Hepatocyte (in vitro differentiated cells): ENCODE measurements around the gene ENOX1. TPM values are rescaled to one million over a fixed set of nuclear protein-coding genes. Genes with fewer than 3 reads are reported as not detected.

Source experiments
- DNase-seq: peaks from one replicate; pipeline ENCODE4 v3.0.0-alpha.2; 2016; ENCODE audit warnings: low spot score
- H2AFZ ChIP-seq: fragments of 200-600 bp; sonication (generic); 2 replicates; pipeline ENCODE4 v1.6.0; 2016; ENCODE audit warnings: antibody characterized with exemption, mild to moderate bottlenecking
- H3K27ac ChIP-seq: fragments of 200-600 bp; sonication (generic); 2 replicates; pipeline ENCODE4 v1.5.1; 2016; ENCODE audit warnings: mild to moderate bottlenecking
- H3K27me3 ChIP-seq: fragments of 200-600 bp; sonication (generic); 2 replicates; pipeline ENCODE4 v1.6.1; 2016
- H3K36me3 ChIP-seq: fragments of 200-600 bp; sonication (generic); replicated peaks from 2 replicates; pipeline ENCODE4 v1.5.1; 2016; ENCODE audit warnings: low read depth; ENCODE audit not compliant: insufficient read depth
- H3K4me1 ChIP-seq: fragments of 200-600 bp; sonication (generic); 2 replicates; pipeline ENCODE4 v1.5.1; 2016; ENCODE audit warnings: mild to moderate bottlenecking, moderate library complexity; ENCODE audit not compliant: insufficient read depth
- H3K4me2 ChIP-seq: fragments of 200-600 bp; sonication (generic); 2 replicates; pipeline ENCODE4 v1.6.0; 2016
- H3K4me3 ChIP-seq: fragments of 200-600 bp; sonication (generic); 2 replicates; pipeline ENCODE4 v1.5.1; 2016; ENCODE audit warnings: mild to moderate bottlenecking
- H3K79me2 ChIP-seq: fragments of 200-600 bp; sonication (generic); 2 replicates; pipeline ENCODE4 v1.6.0; 2017; ENCODE audit warnings: mild to moderate bottlenecking
- H3K9me2 ChIP-seq: fragments of 200-600 bp; sonication (generic); replicated peaks from 2 replicates; pipeline ENCODE4 v1.6.0; 2017; ENCODE audit warnings: mild to moderate bottlenecking; ENCODE audit not compliant: insufficient read depth
- H3K9me3 ChIP-seq: fragments of 200-600 bp; sonication (generic); 2 replicates; pipeline ENCODE4 v1.5.1; 2016; ENCODE audit warnings: low read depth, mild to moderate bottlenecking
- H4K20me1 ChIP-seq: fragments of 200-600 bp; sonication (generic); 2 replicates; pipeline ENCODE4 v1.6.0; 2016; ENCODE audit warnings: mild to moderate bottlenecking; ENCODE audit not compliant: insufficient read depth, poor library complexity, severe bottlenecking
- EZH2 ChIP-seq: fragments of 200-600 bp; sonication (generic); IDR thresholded peaks from 2 replicates; pipeline ENCODE4 v1.6.1; 2016; ENCODE audit warnings: antibody characterized with exemption, mild to moderate bottlenecking, borderline replicate concordance
- EZH2phosphoT487 ChIP-seq: fragments of 200-600 bp; sonication (generic); IDR thresholded peaks from one replicate; pipeline ENCODE4 v1.6.1; 2018; ENCODE audit warnings: antibody characterized with exemption, mild to moderate bottlenecking, low read depth, moderate library complexity; ENCODE audit not compliant: unreplicated experiment, severe bottlenecking
- WGBS: methylation state at CpG from one replicate; pipeline ENCODE4 v1.1.6; 2016; ENCODE audit warnings: low lambda C conversion rate; ENCODE audit errors: missing lambda C conversion rate; 5-methylcytosine and 5-hydroxymethylcytosine counted together
- polyA plus RNA-seq: library from polyadenylated mRNA; unstranded; fragments of >200 nt; fragmentation: Nextera tagmentation; extraction: Ambion mirVana; gene quantifications from 2 replicates; pipeline ENCODE4 v1.2.1, GENCODE V29; 2016
- total RNA-seq: library from RNA; depleted of rRNA; stranded (reverse); fragments of >200 nt; gene quantifications from 2 replicates; pipeline ENCODE4 v1.2.3, GENCODE V29; 2014
- TF ChIP-seq, protein P1 (sequence below): fragments of 200-600 bp; sonication (generic); IDR thresholded peaks from 2 replicates; pipeline ENCODE4 v1.5.1; 2016; ENCODE audit warnings: antibody characterized with exemption, mild to moderate bottlenecking; ENCODE audit not compliant: poor library complexity

ENOX1 gene
- total and polyA plus RNA-seq, 2 experiments from 2014 or later: 2.4 to 4.0 TPM

DNA sequence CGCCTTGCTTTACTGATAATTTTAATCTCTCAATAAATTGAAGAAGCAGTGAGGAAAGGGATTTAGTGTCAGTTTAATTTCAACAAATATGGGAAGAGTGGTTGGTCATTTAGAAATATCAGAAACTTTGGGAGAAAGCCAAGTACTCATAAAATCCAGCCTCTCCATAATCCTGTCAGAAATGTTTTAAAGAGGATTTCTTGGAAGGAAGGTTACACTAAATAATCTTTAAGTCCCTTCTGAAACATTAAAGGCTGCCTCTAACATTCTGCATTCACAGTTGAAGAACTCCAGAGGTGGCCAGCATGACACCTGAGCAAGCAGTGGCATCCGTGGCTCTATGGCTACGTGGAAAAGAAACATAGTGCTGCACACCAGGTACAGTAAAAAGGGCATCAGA, 378.5 kb downstream of the ENOX1 start:
- Histone ChIP-seq H3K27ac (no peak overlapping the region), H3K79me2 (no peaks in the 10 kb centered on the region), H3K9me2 (no peaks in the 10 kb centered on the region), H3K4me2 (no peak overlapping the region), H2AFZ (no peak overlapping the region), H3K4me1 (no peaks in the 10 kb centered on the region), H3K4me3 (no peak overlapping the region), H3K36me3 (no peaks in the 10 kb centered on the region), H4K20me1 (no peaks in the 10 kb centered on the region), H3K9me3 (no peaks in the 10 kb centered on the region), H3K27me3 (no peaks in the 10 kb centered on the region)
- TF ChIP-seq EZH2 (no peak), EZH2phosphoT487 (no peak)
- WGBS: 48% methylated on average over 3 of the region's 3 CpGs
- no peak for DNase-seq

DNA sequence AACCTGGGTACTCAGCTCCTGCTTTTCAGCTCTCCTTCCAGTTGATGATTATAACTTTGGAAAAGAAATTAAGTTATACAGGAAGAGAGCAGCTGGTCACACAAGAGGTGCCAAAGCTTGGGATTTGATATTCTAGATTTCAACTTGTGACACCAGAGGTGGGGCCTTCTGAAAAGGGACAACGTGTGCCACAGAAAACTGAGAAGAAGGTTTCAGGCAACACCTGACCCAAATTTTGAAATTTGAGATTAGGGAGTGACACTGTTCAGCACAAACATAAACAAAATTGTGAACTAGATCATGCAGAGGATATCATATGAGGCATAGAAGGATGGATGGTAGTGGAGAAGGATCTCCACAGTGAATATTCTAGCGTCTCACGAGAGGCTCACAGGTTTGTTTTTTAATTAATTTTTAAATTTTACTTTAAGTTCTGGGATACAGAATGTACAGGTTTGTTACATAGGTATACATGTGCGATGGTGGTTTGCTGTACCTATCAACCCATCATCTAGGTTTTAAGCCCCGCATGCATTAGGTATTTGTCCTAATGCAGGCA, 379.7 kb downstream of the ENOX1 start:
- WGBS: 93% methylated on average over 5 of the region's 5 CpGs
- Histone ChIP-seq H3K4me2 (no peak overlapping the region), H3K27ac (no peak overlapping the region), H3K4me1 (no peaks in the 10 kb centered on the region), H3K4me3 (no peak overlapping the region), H3K36me3 (no peaks in the 10 kb centered on the region), H3K9me2 (no peaks in the 10 kb centered on the region), H3K9me3 (no peaks in the 10 kb centered on the region), H3K27me3 (no peaks in the 10 kb centered on the region), H2AFZ (no peak overlapping the region), H4K20me1 (no peaks in the 10 kb centered on the region), H3K79me2 (no peaks in the 10 kb centered on the region)
- DNase-seq: no peak
- TF ChIP-seq, protein P1, sequence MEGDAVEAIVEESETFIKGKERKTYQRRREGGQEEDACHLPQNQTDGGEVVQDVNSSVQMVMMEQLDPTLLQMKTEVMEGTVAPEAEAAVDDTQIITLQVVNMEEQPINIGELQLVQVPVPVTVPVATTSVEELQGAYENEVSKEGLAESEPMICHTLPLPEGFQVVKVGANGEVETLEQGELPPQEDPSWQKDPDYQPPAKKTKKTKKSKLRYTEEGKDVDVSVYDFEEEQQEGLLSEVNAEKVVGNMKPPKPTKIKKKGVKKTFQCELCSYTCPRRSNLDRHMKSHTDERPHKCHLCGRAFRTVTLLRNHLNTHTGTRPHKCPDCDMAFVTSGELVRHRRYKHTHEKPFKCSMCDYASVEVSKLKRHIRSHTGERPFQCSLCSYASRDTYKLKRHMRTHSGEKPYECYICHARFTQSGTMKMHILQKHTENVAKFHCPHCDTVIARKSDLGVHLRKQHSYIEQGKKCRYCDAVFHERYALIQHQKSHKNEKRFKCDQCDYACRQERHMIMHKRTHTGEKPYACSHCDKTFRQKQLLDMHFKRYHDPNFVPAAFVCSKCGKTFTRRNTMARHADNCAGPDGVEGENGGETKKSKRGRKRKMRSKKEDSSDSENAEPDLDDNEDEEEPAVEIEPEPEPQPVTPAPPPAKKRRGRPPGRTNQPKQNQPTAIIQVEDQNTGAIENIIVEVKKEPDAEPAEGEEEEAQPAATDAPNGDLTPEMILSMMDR: no peak
- TF ChIP-seq EZH2: no peak

DNA sequence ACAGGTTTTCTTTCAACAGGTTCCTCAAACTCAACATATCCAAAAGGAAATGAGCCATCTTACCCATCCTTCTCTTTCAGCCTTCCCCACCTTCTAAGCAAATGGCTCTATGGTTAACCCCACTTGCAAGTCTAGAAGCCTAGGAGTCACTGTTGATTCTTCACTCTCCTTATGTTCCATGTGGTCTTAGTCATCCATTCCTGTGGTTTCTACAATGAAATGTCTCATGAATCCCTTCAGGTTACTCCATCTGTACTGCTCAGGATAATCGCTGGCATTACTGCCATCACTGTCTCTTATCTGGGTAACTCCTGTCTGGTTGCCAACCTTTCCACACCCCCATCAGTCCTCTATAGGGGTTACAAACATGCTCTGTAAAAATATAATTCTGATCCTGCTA, 381.3 kb downstream of the ENOX1 start:
- Histone ChIP-seq H3K27ac (no peak overlapping the region), H3K4me3 (no peak overlapping the region), H3K9me2 (no peaks in the 10 kb centered on the region), H4K20me1 (no peaks in the 10 kb centered on the region), H3K79me2 (no peaks in the 10 kb centered on the region), H3K4me1 (no peaks in the 10 kb centered on the region), H3K9me3 (no peaks in the 10 kb centered on the region), H2AFZ (no peak overlapping the region), H3K27me3 (no peaks in the 10 kb centered on the region), H3K4me2 (no peak overlapping the region), H3K36me3 (no peaks in the 10 kb centered on the region)
- TF ChIP-seq EZH2 (no peak), EZH2phosphoT487 (no peak)
- TF ChIP-seq, protein P1: no peak
- WGBS: 82% methylated on average over 1 of the region's 1 CpG
- no peak for DNase-seq

DNA sequence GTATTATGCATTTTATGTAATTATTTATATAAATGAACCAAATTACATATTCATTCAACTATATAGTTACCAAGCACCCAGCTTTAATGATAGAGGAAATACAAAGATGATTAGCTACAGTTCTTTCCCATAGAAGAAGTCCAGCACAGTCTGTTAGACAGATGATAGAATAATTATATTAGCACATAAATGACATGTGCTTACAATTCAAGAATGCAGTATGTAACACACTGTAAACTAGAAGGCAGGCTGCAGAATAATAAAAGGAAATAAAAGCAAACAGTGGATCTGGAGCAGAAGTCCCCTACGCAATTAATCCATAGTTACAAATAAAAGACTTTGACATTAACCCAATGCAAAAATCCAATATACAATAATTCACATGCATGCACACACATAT, 384.4 kb downstream of the ENOX1 start:
- no peak for TF ChIP-seq EZH2phosphoT487
- TF ChIP-seq, protein P1: no peak
- TF ChIP-seq EZH2: no peak
- H3K36me3 ChIP-seq: no peaks in the 10 kb centered on the region
- H2AFZ ChIP-seq: no peak overlapping the region
- H3K9me3 ChIP-seq: no peaks in the 10 kb centered on the region
- no peak for DNase-seq
- H3K79me2 ChIP-seq: no peaks in the 10 kb centered on the region
- H3K27me3 ChIP-seq: no peaks in the 10 kb centered on the region
- H3K4me3 ChIP-seq: no peak overlapping the region
- H4K20me1 ChIP-seq: no peaks in the 10 kb centered on the region
- 76% methylated on average over 1 of the region's 1 CpG for WGBS
- H3K27ac ChIP-seq: no peak overlapping the region
- H3K4me1 ChIP-seq: no peaks in the 10 kb centered on the region
- H3K4me2 ChIP-seq: no peak overlapping the region
- no peaks in the 10 kb centered on the region for H3K9me2 ChIP-seq
